Osteoblast (primary cell): ENCODE results near the gene TTLL3. TPM values are rescaled to one million over a fixed set of nuclear protein-coding genes. Genes with fewer than 3 reads are reported as not detected.
A peak's percentile ranks its signal among the peaks of the same experiment; 100 is the strongest.

Source experiments
- DNase-seq: peaks from one replicate; pipeline ENCODE4 v3.0.0; 2011; ENCODE audit warnings: low spot score, mixed read lengths; ENCODE audit not compliant: insufficient read length; ENCODE audit errors: missing footprints
- H2AFZ ChIP-seq: 2 replicates; pipeline ENCODE4 v1.6.0; 2011; ENCODE audit warnings: mild to moderate bottlenecking, low read length
- H3K27ac ChIP-seq: 2 replicates; pipeline ENCODE4 v1.5.1; 2011; ENCODE audit warnings: mild to moderate bottlenecking, low read depth, low read length, moderate library complexity
- H3K27me3 ChIP-seq: 2 replicates; pipeline ENCODE4 v1.6.0; 2012; ENCODE audit warnings: mild to moderate bottlenecking, control low read depth, inconsistent platforms, low read length, moderate library complexity; ENCODE audit not compliant: insufficient read depth
- H3K36me3 ChIP-seq: 2 replicates; pipeline ENCODE4 v1.5.1; 2011; ENCODE audit warnings: mild to moderate bottlenecking, low read length, control low read depth, moderate library complexity; ENCODE audit not compliant: insufficient read depth
- H3K4me1 ChIP-seq: 2 replicates; pipeline ENCODE4 v1.5.1; 2011; ENCODE audit warnings: mild to moderate bottlenecking, low read length, control low read depth, moderate library complexity; ENCODE audit not compliant: insufficient read depth
- H3K4me2 ChIP-seq: 2 replicates; pipeline ENCODE4 v1.6.0; 2011; ENCODE audit warnings: mild to moderate bottlenecking, low read length; ENCODE audit not compliant: insufficient read depth
- H3K4me3 ChIP-seq: fragments of 200-600 bp; sonication (generic); 3 replicates; pipeline ENCODE4 v1.5.1; 2012; ENCODE audit warnings: mild to moderate bottlenecking, low read length, inconsistent platforms; ENCODE audit not compliant: insufficient read depth
- H3K79me2 ChIP-seq: 2 replicates; pipeline ENCODE4 v1.6.0; 2012; ENCODE audit warnings: mild to moderate bottlenecking, low read length, control low read depth, inconsistent platforms; ENCODE audit not compliant: insufficient read depth
- H3K9me3 ChIP-seq: 2 replicates; pipeline ENCODE4 v1.5.1; 2011; ENCODE audit warnings: low read depth, low read length, control low read depth
- H4K20me1 ChIP-seq: 2 replicates; pipeline ENCODE4 v1.6.0; 2012; ENCODE audit warnings: mild to moderate bottlenecking, low read length, control low read depth; ENCODE audit not compliant: insufficient read depth
- total RNA-seq: library from RNA; depleted of rRNA; stranded (reverse); fragments of >200 nt; gene quantifications from 2 replicates; pipeline ENCODE4 v1.2.3, GENCODE V29; 2012
- TF ChIP-seq, protein P1 (sequence below): IDR thresholded peaks from 2 replicates; pipeline ENCODE4 v1.5.1; 2011; ENCODE audit warnings: mild to moderate bottlenecking, low read depth, low read length, moderate library complexity; ENCODE audit errors: extremely low read depth

The TTLL3 gene
- total RNA-seq, 1 donor: 31.1 TPM

DNA sequence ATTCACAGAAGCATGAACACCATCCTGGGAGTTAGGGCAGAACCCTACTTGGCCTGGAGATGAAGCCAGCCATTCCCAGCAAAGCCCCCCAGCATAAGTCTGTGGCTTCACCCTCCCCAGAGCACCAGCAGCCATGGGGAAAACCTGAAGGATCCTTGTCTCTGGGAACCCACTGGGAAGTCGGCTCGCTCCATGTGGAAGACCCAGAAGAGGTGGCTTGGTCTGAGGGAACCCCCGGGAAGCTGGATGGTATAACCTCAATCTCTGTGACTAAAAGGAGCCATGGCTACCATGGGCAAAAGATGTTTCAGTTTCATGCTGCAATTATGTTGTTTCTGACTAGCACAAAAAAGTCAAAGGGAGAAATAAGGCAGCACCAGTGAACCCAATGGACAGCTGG lies 45.5 kb downstream of the TTLL3 start:
- DNase-seq: peak; percentile 53
- H3K27me3 ChIP-seq: peaks cover 3% of the 10 kb centered on the region
- TF ChIP-seq, protein P1, sequence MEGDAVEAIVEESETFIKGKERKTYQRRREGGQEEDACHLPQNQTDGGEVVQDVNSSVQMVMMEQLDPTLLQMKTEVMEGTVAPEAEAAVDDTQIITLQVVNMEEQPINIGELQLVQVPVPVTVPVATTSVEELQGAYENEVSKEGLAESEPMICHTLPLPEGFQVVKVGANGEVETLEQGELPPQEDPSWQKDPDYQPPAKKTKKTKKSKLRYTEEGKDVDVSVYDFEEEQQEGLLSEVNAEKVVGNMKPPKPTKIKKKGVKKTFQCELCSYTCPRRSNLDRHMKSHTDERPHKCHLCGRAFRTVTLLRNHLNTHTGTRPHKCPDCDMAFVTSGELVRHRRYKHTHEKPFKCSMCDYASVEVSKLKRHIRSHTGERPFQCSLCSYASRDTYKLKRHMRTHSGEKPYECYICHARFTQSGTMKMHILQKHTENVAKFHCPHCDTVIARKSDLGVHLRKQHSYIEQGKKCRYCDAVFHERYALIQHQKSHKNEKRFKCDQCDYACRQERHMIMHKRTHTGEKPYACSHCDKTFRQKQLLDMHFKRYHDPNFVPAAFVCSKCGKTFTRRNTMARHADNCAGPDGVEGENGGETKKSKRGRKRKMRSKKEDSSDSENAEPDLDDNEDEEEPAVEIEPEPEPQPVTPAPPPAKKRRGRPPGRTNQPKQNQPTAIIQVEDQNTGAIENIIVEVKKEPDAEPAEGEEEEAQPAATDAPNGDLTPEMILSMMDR: no peak

DNA sequence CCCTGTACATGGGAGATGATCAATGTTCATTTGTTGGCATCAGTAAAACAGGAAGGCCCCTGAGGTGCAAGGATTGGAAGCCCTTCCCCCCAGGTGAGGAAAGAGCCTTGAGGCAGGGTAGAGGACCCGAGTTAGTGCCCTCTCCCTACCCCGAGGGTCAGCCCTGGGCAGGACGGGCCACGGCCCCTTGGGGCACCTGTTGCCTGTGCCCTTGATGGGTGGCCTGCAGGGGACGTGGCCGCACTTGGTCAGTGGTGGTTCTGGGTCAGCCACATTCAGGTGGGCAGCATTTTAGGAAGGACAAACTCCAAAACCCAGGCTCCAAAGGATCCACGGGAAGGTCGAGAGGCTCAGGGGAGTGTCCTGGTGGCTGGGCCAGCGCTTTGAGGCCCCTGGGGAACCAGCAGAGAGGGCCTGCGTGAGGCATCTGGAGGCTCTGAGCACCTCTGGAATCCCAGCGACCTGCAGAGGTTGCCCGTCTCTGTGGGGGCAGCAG lies 49.5 kb downstream of the TTLL3 start:
- DNase-seq: peak; percentile 25
- Histone ChIP-seq H3K36me3 (no peaks in the 10 kb centered on the region), H3K27ac (no peak overlapping the region), H2AFZ (no peak overlapping the region), H3K79me2 (no peaks in the 10 kb centered on the region), H4K20me1 (no peaks in the 10 kb centered on the region), H3K4me3 (no peak overlapping the region), H3K4me2 (no peak overlapping the region), H3K27me3 (no peaks in the 10 kb centered on the region), H3K9me3 (no peaks in the 10 kb centered on the region), H3K4me1 (peaks cover 5% of the 10 kb centered on the region)
- TF ChIP-seq, protein P1: no peak

More for the DNA sequence above, 45.5 kb downstream of the TTLL3 start:
- Histone ChIP-seq H3K27ac (no peak overlapping the region), H3K4me3 (no peak overlapping the region), H3K36me3 (no peaks in the 10 kb centered on the region), H3K4me2 (no peak overlapping the region), H3K9me3 (no peaks in the 10 kb centered on the region), H4K20me1 (no peaks in the 10 kb centered on the region), H3K4me1 (no peaks in the 10 kb centered on the region), H2AFZ (no peak overlapping the region), H3K79me2 (no peaks in the 10 kb centered on the region)

DNA sequence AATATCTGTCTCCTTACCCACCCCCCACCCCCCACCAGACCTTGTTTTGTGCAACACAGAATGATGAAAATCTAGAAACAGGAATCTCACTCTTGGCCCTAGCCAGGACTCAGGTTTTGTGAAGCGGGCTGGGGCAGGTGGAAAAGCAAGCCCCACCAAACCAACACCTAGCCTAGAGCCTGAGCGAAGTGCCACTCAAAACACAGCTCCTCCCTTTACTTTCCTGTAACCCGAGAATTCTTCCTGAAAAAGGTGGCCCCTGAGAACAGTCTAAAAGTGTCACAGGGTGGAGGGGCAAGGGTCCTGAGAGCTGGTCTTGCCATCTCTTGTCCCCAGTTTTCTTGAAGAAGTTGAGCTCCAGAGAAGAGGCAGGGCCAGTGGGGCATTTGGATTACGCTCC lies 51.1 kb downstream of the TTLL3 start:
- H3K9me3 ChIP-seq: no peaks in the 10 kb centered on the region
- no peaks in the 10 kb centered on the region for H3K79me2 ChIP-seq
- H2AFZ ChIP-seq: no peak overlapping the region
- no peaks in the 10 kb centered on the region for H3K27me3 ChIP-seq
- DNase-seq: peak; percentile 8
- peaks cover 7% of the 10 kb centered on the region for H3K4me1 ChIP-seq
- H3K27ac ChIP-seq: no peak overlapping the region
- H3K4me3 ChIP-seq: no peak overlapping the region
- no peaks in the 10 kb centered on the region for H3K36me3 ChIP-seq
- no peak overlapping the region for H3K4me2 ChIP-seq
- H4K20me1 ChIP-seq: no peaks in the 10 kb centered on the region
- TF ChIP-seq, protein P1: no peak

DNA sequence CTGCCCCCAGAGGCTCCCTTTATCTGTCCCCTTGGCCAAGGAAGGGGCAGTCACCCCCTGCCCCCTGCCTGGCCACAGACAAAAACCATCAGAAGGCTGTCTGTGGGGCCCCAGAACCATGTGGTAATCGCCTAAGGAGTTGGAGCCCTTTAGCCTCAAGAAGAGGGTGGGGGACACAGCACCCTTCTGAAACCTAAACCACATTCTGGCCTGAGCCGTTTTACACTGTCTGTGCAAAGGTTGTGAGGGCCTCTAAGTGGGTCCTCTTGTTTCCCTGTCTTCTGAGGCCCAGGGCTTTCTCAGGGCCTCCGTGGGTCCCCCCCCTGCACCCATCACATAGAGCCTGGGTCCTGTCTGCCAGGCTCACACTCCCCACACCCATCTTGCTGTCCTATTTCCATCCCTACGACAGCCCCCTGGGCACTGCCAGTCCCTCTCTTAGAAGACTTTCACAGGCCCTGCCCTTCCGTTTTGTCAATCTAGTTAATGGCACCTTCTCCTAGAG lies 51.6 kb downstream of the TTLL3 start:
- TF ChIP-seq, protein P1: no peak
- Histone ChIP-seq H3K27me3 (no peaks in the 10 kb centered on the region), H3K4me1 (peaks cover 7% of the 10 kb centered on the region), H3K79me2 (no peaks in the 10 kb centered on the region), H3K9me3 (no peaks in the 10 kb centered on the region), H3K4me3 (no peak overlapping the region), H2AFZ (no peak overlapping the region), H3K36me3 (no peaks in the 10 kb centered on the region), H3K4me2 (no peak overlapping the region), H3K27ac (no peak overlapping the region), H4K20me1 (no peaks in the 10 kb centered on the region)
- DNase-seq: peak; percentile 30
